ENCODE measurements around the gene CCL28.
"Not testable (repeated sequence)": the region's sequence is repeated elsewhere in the genome, so short reads cannot be mapped to it uniquely, and the experiment has no call there.

CCL28 gene, protein sequence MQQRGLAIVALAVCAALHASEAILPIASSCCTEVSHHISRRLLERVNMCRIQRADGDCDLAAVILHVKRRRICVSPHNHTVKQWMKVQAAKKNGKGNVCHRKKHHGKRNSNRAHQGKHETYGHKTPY

GRCh38 chr5:43412156-43412555 lies at the start of gene CCL28:
TSS of gene CCL28 (minus strand) at chr5:43412391. CDS start at chr5:43412316, 75 bp downstream.
- DNase-seq, result no peak

DNA sequence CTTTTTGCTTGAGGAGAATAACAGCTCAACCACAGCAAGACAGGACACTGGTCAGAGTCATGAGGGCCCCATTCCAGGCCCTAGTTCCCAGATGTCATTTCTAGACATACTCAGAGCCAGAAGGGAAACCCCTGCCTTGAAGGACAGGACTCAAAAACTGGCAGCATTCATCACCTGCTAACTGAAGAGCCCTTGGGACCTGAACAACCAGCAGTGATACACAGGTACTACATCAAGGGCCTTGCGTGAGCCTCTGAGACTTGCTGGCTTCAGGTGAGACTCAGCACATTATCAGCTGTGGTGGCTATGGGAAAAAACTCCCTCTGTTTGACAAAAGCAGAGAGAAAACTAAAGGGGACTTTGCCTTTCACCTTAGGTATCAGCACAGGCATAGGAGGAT lies 48.9 kb upstream of the CCL28 start:
- no peak for DNase-seq

GRCh38 chr5:43456556-43456955 lies 44.4 kb upstream of the CCL28 start:
- DNase-seq, result no peak

DNA sequence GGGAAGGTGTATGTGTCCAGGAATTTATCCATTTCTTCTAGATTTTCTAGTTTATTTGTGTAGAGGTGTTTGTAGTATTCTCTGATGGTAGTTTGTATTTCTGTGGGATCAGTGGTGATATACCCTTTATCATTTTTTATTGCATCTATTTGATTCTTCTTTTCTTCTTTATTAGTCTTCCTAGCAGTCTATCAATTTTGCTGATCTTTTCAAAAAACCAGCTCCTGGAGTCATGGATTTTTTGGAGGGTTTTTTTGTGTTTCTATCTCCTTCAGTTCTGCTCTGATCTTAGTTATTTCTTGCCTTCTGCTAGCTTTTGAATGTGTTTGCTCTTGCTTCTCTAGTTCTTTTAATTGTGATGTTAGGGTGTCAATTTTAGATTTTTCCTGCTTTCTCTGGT lies 29.4 kb upstream of the CCL28 start:
- not testable (repeated sequence) for DNase-seq

- DNase-seq, result no peak
These were observed 25.0 kb upstream of the CCL28 start for GRCh38 chr5:43437062-43437660.

GRCh38 chr5:43433382-43433781 lies 21.2 kb upstream of the CCL28 start:
- DNase-seq, result no peak

- DNase-seq, result no peak
These were observed 20.5 kb upstream of the CCL28 start for GRCh38 chr5:43432486-43433375.

GRCh38 chr5:43429706-43430105 lies 17.5 kb upstream of the CCL28 start:
- no peak for DNase-seq

- DNase-seq, result no peak
These were observed 16.8 kb upstream of the CCL28 start for GRCh38 chr5:43429016-43429415.

GRCh38 chr5:43427306-43427705 lies 15.1 kb upstream of the CCL28 start:
- no peak for DNase-seq

- DNase-seq, result no peak
These were observed 13.8 kb upstream of the CCL28 start for GRCh38 chr5:43425983-43426382.

- DNase-seq, result not testable (repeated sequence)
These were observed 10.9 kb upstream of the CCL28 start for GRCh38 chr5:43423086-43423485.

DNA sequence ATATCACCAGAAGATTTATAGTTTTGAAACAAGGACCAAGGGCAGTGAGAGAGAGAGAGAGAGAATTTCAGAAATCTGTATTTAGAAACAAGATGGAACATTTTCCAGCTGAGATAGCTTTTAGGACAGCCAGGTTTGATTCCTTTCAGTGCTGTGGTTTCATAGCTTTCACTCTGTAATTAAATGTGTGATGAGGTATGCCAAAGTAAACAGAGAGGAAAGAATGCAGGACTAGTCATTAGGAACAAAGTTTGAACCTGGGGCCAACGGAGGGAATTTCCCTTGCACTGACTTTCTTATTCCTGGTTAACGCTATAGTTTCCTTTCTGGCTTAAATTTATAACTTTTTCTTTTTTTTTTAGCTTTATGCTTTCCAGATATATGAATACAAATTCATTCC lies 10.0 kb upstream of the CCL28 start:
- no peak for DNase-seq

DNA sequence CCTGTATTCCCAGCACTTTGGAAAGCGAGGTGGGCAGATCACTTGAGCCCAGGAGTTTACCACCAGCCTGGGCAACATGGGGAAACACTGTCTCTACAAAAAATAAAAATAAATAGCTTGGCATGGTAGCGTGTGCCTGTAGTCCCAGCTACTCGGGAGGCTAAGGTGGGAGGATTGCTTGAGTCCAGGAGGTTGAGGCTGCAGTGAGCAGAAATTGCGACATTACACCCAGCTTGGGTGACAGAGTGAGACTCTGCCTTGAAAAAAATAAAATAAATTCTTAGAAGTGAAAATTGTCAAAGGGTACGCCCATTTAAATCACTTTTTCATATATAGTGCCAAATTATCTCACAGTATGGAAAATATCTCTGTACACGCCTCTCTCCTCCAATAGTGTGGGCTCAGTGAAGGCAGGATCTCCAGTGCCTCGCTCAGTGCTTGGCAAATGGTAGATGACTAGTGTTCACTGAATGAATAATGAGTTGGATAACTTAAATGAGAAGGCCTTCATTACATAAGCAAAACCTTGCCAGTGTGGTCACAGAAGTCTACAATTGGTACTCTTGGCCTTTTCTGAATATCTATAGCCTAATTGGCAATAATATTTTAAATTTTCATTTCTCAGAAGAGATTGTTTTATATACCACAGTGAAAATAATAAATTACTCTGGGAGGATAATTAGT lies 9.4 kb upstream of the CCL28 start:
- DNase-seq, result no peak

GRCh38 chr5:43420241-43420640 lies 8.1 kb upstream of the CCL28 start:
- no peak for DNase-seq

DNA sequence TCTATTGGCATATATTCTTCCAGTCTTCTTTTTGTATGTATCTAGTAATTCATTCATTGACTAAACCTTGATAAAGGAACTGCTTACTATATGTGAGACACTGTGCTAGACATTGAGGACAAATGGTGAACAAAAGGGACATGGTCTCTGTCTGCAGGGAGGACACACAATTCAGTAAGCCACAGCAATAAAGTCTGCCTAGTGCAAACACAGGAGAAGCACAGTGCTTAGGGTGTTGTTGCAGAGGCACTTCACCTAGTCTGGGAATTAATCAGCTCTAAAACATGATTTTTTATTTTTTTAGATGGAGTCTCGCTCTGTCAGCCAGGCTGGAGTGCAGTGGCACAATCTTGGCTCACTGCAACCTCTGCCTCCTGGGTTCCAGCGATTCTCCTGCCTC lies 6.4 kb upstream of the CCL28 start:
- DNase-seq, result no peak

- DNase-seq, result no peak
These were observed 4.7 kb upstream of the CCL28 start for GRCh38 chr5:43416803-43417394.

GRCh38 chr5:43415935-43416802 lies 4.0 kb upstream of the CCL28 start:
- no peak for DNase-seq

DNA sequence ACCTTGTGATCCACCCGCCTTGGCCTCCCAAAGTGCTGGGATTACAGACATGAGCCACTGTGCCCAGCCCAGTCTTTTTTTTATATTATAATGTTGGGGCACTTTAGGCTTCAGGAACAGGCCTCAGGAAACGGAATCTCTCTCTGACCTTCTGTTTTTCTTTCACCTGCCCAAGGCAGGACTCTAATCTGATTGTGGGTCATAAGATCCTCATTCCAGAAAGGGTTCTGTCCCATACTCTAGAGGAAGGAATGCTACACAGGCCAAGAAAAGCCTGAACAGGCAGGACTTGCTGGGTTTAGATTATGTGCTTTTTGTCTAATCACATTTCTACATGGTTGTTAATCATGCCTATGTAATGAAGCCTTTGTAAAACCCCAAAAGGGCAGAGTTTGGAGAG lies 1.8 kb upstream of the CCL28 start:
- no peak for DNase-seq

GRCh38 chr5:43412644-43413043 lies 453 bp upstream of the CCL28 start:
- no peak for DNase-seq

GRCh38 chr5:43411495-43411894 lies 696 bp downstream of the CCL28 start:
- DNase-seq, result no peak

- DNase-seq, result no peak
These were observed 1.8 kb downstream of the CCL28 start for GRCh38 chr5:43410414-43410813.
